GM12891 (cell line): ENCODE measurements around the gene ZP1.

Source experiments
- PAX5 ChIP-seq: IDR thresholded peaks from 2 replicates; pipeline ENCODE4 v1.6.1; 2011; ENCODE audit warnings: low read length, moderate library complexity, mild to moderate bottlenecking; ENCODE audit not compliant: insufficient read depth, severe bottlenecking
- POLR2A ChIP-seq: IDR thresholded peaks from 2 replicates; pipeline ENCODE4 v1.6.1; 2011; ENCODE audit warnings: low read depth, low read length, control low read depth
- POLR2AphosphoS5 ChIP-seq: IDR thresholded peaks from 2 replicates; pipeline ENCODE4 v1.6.1; 2011; ENCODE audit warnings: low read depth, low read length, control low read depth
- POU2F2 ChIP-seq: IDR thresholded peaks from 2 replicates; pipeline ENCODE4 v1.6.1; 2011; ENCODE audit warnings: low read depth, mild to moderate bottlenecking, control low read depth, low read length, moderate library complexity
- SPI1 ChIP-seq: IDR thresholded peaks from 2 replicates; pipeline ENCODE4 v1.6.1; 2011; ENCODE audit warnings: low read depth, low read length, control low read depth
- TAF1 ChIP-seq: IDR thresholded peaks from 2 replicates; pipeline ENCODE4 v1.6.1; 2011; ENCODE audit warnings: low read depth, low read length, control low read depth

DNA sequence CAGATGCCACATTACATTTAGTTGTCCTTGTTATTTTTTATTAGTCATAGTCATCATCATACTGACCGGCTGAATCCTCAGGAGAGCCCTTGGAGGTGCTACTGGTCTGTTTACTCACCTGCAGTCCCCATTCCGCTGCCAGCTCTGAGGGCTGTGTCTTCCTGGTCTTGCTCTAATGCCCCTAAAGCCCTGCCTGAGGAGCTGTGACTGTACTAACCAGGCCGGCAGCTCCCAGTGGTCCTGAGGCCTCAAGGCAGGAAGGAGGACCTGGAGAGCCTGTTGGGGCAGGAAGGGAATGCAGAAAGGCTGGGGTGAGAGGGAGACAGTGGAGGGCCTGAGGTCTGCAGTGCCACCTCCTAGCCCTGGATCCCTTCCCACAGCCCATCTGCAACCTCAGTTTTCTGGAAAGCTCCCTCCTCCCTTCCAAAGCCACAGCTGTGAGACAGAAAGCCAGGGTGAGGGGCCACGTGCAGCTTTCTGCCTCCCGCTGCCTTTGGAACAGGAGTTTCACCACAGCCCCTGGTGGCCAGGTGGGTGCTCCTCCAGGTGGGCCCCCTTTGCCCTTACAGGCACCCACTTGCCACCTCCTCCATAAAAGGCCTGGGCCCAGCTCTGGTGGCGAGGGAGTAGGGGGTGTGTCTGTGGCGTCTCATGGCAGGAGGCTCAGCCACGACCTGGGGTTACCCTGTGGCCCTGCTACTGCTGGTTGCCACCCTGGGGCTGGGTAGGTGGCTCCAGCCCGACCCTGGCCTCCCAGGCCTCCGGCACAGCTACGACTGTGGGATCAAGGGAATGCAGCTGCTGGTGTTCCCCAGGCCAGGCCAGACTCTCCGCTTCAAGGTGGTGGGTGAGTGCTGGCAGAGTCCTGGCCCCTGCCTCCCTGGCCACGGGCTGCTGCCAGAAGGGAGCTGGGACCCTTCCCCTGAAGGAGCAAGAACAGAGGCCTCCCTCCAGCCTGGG lies at the start of gene ZP1:
- TF ChIP-seq POLR2A: no peak
- no peak for TF ChIP-seq POLR2AphosphoS5
- TF ChIP-seq SPI1: no peak
- TF ChIP-seq TAF1: no peak
- no peak for TF ChIP-seq PAX5
- no peak for TF ChIP-seq POU2F2
